ENCODE results near the gene FGD3.

Gene FGD3

DNA sequence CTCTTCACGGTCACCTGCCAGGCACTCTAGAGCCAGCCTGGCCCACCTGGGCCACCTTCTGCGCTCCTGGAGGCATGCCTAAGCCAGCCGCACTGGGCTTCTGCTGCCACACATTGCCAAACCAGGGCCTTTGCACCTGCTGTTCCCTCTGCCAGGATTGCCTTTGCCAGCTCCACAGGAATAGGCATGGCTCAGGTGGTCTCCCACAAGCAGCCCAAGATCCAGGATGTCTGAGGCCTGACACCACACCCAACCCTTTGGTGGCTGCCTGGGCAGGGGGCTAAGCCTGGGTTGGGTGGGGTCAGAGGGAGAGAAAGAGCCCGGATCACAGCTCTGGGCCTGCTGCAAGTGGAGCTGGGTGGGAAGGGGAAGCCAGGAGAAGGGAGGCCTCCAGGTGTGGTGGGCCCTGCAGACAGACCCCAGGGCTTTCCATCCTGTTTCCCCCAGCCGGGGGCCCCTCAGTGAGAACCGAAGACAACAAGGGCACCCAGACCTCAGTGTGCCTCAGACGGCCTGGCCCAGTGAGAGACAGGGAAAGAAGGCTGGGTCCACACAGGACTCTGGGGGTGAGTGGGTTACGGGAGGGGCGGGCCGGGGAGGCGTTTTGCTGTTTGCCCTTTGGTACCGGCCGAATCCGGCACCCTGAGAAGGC lies 110.5 kb downstream of the FGD3 start:
- no peak for DNase-seq

DNA sequence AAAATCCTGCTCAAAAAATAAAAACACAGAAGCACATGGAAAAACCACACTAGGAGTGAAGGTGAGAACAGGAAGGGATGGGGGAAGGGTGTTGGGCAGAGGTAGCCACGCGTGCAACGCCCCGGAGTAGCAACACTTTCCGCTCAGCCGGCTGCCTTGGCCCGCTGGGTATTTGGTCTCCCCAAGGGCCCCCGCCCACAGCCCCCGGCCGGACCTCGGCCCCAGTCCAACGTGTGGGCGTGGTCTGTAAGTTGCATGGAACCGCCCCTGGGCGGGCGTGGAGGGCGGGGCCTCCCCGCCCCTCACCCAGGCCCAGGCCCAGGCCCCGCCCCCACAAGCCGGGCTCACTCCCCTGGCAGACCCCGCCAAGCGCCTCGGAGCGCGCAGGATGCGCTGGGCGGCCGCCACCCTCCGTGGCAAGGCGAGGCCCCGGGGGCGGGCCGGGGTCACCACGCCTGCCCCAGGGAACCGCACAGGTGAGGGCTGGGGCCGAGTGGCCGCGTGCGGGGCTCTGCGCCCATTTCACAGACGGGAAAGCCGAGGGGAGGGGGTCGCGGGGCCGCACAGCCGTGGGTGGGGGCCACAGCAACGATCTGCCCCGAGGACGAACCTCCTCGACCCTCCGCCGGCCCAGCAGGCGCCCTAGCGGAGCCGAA lies 111.2 kb downstream of the FGD3 start, which contains the start of gene SUSD3:
TSS of gene SUSD3 (plus strand) at position 347 of the 656 bp plus-strand sequence. CDS start at position 389, 42 bp downstream.
- no peak for DNase-seq

DNA sequence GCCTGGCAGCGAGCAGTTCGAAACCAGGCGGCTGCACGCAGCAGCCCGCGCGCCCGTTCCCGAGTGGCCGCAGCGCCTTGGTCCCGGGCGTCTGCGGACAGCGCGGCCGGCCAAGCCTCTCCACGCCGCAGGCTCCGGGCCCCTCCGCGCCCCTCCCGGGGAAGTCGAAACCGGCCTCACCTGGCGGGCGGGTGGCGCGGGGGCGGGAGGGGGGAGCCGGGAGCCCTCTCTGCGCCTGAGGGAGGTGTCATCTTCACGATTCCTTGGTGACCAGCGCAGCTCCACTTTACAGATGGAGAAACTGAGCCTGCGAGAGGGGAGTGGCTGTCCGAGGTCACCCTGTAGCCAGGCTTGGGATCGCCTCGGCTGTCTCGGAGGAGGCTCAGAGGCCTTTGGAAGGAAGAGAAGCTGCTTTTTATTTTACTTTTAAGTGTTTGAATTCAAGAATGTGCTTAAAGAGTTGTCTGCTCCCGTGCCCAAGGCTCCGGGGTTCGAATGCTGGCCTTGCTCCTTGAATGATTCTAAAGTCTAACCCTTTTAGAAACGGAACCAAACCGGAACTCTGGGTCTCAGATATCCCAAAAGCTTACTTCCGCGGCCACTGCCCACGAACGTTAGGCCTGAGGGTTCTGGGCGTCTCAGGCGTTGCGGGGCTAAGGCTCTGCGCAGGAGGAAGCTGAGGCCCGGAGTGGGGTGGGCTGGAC lies 111.8 kb downstream of the FGD3 start:
- DNase-seq, result no peak

DNA sequence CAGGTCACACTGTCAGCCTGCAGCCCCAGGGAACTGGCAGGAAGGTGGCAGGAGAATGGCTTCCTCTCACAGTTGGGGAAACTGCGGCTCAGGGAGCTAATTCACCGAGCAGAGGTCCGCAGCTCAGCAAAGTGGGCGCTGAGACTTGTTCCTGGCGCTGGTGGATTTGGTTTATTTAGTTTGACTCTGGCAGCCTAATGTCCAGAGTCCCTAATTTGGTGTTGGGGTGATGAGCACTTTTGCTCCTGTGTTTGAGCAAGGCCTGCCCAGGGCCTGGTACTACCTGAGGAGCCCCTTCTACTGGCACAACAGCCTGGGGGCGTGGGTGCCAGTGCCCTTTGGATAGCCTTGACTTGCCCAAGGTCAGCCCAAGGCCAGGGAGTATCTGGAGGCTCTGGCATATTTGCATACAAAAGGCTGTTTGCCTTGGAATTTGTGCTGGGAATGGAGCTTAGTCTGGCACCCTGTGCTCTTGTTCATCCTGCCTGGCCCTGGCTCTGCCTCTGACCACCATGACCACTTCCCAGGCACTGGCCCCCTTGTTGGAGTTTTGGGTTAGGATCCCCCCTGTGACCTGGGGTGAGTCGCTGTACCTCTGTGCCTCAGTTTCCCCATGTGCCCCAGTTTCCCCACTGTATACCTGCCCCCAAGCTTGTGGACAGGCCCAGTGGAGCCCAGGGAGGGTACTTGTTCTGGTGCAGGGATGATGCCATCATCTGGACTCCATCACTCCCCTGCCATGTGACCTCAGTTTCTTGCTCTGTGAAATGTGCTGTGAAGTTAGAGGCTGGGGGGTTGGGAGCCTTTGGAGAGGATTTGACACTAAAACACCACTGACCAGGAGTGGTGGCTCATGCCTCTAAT lies 112.6 kb downstream of the FGD3 start:
- DNase-seq, result no peak

DNA sequence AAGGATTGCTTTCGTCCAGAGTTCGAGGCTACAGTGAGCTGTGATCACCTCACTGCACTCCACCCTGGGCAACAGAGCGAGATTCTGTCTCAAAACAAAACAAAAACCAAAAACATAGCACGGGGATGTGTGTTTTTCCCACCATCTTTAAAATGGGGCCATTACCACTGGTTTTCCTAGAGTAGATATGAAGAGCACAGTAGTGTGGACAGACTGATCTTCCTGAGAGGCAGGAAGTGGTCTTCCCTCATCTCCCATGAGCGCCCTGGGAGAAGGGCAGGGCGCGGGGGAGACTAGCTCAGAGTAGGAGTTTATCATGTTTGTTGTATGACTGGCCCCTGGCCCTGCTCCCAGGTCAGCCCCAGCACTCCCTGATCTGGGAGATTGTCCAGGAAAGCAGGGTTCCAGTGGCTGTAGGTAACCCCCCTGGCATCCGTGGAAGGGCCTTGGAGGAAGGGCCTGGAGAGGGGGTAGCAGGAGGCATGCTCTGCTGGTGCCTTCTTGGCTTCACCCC lies 113.5 kb downstream of the FGD3 start:
- no peak for DNase-seq

DNA sequence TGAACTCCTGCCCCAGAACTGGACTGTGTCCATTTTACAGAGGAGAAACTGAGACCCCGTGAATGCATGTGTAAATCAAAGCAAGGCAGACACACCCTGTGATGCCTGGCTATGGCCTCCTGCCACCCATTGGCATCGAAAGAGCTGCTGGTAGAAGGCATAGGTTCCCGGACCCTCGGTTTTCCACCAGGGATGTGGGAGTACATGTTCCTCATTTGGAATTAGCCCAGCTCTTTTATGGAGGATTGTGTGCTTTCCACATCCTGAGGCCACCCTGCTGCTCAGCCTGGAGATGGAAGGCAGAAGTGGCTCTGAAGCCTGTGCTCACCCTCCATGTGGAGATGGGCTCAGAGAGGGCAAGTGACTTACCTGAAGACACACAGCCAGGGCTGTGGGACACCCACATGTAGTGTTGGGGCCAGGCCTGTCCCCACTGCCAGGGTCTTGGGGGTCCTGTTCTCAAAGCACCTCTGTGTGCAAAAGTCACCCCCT lies 114.0 kb downstream of the FGD3 start:
- no peak for DNase-seq

DNA sequence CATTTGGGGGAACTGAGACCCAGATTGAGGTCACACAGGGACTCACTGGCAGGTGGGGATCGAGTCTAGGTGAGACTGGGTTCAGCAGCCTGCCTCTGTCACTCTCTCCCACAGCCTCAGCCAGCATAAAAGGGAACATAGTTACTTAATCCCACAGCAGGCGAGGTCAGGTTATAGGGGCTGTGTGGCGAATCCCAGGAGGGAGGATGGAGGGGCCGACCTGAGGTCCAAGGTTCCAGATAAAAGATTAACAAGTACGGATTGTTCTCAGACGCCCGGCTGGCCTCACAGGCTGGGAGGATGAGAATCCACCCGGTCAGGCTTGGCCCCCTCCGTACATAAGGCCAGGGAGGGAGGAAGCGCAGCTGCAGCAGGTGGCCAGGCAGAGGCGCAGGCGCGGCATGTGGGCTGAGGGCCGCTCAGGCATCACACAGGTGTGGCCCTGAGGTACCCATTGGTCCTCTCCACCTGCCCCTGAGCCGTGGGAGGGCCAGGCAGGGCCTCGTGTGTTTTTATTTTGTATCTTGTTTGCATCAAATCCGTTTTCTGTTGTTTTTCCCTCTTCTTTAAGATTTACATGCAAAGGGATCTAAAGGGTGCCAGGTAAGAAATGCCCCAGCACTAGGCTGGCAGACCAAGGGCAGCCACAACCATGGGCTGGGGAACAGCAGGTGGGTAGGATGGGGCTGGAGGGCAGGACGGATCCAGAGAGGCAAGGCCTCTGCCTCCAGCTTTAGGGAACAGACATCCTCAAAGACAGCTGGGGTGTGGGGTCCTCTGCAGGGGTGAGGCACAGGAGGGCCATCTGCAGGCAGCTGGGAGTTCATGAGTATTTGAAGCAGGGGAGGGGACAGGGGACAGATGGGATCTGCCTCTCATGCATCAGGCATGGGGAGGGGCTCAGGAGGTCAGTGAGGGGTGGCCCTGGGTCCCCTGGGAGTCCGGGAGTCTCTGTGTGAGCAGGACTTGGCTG lies 114.8 kb downstream of the FGD3 start:
- no peak for DNase-seq

DNA sequence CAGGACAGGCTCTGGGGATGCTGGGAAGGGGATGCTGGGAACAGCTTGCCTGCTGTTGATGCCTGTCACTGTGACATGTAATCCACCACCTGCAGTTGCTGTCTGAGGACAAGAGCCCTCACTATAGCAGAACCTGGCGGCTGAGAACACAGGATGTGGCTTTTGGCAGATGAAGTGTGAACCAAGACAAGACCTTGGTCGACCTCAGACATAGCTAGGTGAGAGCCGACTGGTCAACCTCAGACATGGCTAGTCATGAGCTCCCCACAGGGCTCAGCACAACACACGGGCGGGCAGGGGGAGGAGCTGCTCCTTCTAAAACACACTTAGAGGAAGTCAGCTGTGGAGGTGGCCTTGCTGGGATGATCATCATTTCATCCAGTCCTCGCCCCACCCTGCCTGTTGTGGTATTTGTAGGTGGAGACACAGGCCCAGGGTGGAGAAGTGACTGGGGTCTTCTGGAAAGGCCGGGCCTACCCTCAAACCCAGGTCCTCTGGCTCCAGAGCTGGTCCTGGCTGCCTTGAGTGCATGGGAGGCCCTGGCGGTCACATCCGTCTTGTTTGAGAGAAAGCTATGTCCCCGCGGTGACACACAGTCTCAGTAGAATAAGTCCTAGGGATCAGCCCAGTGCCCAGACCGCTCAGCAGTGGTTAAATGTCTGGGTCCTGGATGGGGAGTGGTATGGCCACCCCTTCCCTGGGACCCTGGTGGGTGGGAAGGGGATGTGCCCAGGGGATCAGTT lies 117.2 kb downstream of the FGD3 start:
- no peak for DNase-seq

DNA sequence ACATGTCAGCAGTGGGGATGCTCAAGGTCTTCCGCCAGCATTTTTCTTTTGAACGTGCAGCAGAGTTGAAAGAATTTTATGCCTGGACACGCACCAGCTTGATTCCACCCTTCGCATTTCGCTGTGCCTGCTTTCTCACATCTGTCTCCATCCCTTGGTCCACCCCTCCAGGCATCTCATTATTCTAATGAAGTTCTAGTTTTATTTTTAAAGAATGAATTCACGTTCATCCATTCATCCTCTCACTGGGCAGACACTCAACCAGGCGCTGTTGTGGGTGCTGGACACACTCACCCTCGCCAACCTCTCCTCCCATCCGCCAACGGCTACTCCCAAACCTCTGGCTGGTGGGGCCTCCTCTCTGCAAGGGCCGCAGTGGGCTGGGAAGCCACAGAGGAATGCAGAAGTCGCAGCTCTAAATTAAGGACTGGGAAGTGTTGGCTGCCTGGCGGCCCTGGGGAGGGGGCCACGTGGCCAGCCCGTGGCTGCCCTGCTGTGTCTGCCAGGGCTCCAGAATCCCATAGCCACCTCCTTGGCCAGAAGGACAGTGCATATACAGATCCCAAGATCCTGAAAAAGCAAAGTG lies 117.9 kb downstream of the FGD3 start:
- peak; percentile 42 for DNase-seq

DNA sequence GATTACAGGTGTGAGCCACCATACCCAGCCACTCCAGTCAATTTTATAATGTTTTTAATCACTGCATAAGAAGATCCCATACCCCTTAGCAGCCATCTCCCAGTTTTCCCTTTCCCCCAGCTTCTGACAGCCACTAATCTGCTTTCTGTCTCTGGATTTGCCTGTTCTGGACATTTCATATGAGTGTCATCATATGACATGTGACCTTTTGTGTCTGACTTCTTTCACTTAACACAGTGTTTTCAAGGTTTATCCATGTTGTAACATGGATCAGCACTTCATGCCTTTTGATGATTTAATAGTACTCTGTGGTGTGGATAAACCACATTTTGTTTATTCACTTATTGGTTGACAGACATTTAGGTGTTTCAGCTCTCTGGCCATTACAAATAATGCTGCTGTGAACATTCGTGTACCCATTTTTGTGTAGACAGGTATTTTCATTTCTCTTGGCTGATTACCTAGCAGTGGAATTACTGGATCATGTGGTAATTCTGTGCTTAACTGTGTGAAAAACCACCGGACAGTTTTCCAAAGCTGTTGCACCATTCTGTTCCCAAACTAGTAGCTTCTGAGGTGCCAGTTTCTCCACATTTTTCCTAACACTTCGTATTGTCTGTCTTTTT lies 119.8 kb downstream of the FGD3 start:
- no peak for DNase-seq

DNA sequence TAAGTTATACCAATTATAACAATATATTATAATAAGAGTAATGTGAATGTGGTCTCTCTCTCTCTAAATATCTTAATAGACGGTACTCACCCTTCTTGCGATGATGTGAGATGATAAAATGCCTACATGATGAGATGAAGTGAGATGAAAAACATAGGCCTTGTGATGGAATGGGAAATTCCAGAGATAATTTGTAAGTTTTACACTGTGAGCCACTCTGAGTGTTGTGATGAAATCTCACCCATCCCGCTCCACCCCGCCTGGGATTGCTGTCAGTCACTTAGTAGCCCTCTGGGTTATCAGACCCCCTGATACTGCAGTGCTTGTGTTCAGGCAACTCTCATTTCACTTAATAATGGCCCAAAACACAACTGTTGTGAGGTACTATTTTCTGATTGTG lies 121.6 kb downstream of the FGD3 start:
- DNase-seq, result no peak

DNA sequence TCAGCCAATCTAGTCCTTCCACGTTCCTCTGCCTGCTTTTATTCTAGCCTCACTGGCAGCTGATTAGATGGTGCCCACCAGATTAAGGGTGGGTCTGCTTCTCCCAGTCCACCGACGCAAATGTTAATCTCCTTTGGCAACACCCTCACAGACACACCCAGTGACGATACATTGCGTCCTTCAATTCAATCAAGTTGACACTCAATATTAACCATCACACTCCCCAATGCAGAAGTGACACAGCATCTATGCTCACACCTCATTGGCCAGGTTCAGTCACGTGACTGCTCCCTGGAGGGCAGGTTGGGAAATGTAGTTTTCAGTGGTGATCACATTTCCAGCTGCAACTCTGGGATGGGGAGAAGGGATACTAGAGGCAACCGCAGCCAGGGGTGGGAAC lies 124.1 kb downstream of the FGD3 start:
- no peak for DNase-seq

DNA sequence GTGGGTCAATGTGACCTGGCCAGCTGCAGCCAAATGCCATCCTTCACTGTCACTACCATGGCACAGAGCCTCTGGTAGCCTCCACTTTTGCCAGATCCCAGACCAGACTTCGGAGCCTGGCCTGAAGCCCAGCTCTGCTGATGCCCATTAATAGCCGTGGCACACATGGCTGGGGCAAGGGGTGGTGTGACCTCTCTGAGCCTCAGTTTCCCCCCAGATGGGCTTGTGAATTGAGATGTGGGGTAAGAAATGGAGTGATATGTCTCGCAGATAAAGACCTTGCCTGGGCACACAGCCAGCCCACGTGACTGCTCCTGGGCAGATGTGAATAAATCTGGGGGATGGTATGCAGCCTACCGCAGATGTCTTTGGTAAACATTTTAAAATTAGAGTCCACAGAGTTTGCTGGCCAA lies 125.1 kb downstream of the FGD3 start:
- peak; percentile 3 for DNase-seq

DNA sequence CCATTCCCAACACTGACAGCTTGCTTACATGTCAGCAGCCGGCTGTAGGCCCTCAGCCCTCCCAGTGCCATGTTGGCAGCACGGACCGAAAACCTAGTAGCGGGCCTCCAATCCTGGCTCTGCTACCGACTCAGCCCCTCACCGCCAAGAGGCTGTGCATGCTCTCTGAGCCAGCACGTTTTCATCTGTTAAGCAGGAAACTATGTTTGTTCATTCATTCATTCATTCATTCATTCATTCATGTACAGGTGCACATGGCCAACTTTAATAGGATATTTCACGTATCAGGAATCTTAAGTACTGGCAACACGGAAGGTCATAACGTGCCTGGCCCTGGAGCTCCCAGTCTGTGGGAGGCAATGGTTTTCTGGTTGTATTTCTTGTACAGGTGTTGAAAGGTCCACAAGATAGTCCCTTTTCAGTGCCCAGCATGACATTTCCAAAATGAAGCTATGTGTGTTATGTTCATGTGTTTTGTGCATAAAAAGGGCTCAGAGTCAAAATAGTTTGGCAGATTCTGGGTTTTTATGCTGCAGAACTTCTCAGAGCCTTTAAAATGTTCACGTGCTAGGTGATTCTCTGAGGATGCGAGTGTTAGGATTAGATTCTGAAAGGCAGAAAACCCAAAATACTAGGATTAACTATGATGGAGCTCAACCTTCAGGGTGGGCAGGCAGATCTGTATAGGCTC lies 128.9 kb downstream of the FGD3 start:
- DNase-seq, result no peak

DNA sequence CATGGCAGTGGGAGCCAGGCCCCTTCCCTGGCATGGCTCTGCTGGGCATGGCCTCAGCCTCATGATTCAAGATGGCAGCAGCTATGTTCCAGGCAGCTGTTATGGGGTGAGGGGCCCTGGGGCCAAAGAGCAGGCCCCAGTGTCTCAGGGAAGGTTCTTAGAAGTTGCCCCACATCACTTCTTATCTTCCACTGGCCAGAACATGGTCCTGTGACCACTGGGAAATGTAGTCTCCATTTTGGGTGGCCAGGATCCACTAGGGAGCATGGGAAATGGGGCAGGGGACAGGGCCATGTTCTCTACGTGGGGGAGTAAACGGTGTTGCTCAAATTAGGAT lies 129.4 kb downstream of the FGD3 start:
- DNase-seq, result no peak

DNA sequence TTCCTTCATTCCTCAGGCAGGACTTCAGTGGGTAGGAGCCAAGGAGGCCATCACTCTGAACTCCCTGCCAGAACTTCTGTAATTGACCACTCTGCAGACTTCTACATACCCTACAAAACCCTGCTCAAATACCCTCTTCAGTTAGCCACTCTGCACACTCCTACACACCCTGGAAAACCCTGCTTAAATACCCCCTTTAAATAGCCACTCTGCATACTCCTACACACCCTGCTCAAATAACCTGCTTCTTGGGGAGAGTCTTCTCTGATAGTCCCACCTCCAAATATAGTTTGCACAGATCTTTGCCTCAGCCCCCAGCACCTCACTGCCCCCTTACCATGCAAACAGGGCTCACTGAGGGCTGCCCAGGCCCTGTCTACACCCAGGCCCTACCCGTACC lies 130.0 kb downstream of the FGD3 start:
- DNase-seq, result no peak

DNA sequence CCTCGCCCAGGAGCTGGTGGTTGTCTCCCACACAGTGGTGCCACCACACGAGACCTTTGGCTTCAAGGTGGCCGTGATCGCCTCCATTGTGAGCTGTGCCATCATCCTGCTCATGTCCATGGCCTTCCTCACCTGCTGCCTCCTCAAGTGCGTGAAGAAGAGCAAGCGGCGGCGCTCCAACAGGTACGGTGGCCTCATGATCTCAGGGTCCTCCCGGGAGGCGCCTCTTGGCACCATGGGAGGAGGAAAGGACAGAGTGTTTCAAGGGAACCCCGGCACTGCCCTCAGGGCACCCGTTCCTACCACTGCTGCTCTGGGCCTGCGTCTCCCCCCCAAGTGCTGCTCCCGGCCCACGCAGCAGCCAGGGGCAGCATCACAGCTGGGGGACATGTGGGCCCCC lies 130.5 kb downstream of the FGD3 start:
- DNase-seq, result no peak

DNA sequence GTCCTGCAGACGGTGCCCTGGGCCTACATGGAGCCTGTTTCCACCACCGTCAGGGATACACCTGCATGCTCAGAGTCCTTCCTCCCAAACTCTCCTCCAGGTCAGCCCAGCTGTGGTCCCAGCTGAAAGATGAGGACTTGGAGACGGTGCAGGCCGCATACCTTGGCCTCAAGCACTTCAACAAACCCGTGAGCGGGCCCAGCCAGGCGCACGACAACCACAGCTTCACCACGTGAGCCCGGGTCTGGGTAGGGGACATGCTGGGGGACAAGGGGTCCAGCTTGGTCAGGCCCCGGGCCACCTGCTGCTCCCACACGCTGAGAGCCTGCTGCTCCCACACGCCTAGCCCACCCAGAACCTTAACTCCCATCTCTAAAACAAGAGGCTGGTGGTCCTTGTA lies 132.0 kb downstream of the FGD3 start:
- no peak for DNase-seq

DNA sequence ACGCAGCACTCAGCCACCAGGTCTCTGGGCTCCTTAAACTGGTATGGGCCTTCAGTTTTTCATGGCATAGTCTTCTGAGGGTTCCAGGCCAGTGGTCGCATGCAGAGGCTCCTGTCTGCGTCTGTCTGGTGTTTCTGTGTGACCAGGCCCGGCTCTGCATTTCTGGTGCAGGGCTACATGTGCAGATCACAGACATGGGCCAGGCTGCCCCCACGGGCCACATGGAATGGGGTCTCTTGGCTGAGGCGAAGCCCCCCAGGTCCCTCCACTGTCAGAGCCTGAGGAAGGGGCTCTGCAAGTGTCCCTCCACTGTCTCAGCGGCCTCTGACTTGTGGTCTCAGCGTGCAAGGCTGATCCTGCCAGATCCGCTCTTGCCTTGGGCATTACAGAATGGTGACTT lies 133.1 kb downstream of the FGD3 start:
- no peak for DNase-seq

All from midbrain (tissue), 1 donor.